C4-2B (cell line): ENCODE measurements around the gene FAM174A.

Source experiments
- CTCF ChIP-seq: fragments of 450-650 bp; conservative IDR thresholded peaks from 2 replicates; pipeline ENCODE4 v1.5.1; 2017; ENCODE audit warnings: mild to moderate bottlenecking
- ZFX ChIP-seq: fragments of 450-650 bp; IDR thresholded peaks from 2 replicates; pipeline ENCODE4 v1.6.1; 2017

- TF ChIP-seq CTCF (no peak), ZFX (no peak)
These were observed 63.3 kb downstream of the FAM174A start for GRCh38 chr5:100598446-100598845.
